ENCODE data around the gene CERS6.
"Not testable (repeated sequence)": the region's sequence is repeated elsewhere in the genome, so short reads cannot be mapped to it uniquely, and the experiment has no call there.

CERS6 gene

DNA sequence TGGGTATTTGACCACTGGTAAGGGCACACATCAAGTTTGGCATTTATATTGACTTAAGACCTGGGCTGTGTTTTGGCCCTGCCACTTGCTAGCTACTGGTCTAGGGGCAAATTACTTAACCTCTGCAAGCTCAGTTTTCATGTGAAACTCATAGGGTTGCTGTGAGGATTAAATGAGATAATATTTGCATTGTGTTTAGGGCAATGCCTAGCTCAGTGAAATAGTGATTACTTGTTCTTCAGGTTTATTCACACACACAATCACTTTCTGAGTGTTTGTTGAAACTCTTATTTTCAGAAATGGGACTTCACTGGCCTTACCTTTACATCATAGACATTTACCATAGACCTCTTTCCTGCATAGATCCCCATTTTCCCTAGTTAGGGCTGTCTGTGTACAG is 12.3 kb downstream of the CERS6 start:
- no peak for DNase-seq (ENCODE audit: low read depth)

DNA sequence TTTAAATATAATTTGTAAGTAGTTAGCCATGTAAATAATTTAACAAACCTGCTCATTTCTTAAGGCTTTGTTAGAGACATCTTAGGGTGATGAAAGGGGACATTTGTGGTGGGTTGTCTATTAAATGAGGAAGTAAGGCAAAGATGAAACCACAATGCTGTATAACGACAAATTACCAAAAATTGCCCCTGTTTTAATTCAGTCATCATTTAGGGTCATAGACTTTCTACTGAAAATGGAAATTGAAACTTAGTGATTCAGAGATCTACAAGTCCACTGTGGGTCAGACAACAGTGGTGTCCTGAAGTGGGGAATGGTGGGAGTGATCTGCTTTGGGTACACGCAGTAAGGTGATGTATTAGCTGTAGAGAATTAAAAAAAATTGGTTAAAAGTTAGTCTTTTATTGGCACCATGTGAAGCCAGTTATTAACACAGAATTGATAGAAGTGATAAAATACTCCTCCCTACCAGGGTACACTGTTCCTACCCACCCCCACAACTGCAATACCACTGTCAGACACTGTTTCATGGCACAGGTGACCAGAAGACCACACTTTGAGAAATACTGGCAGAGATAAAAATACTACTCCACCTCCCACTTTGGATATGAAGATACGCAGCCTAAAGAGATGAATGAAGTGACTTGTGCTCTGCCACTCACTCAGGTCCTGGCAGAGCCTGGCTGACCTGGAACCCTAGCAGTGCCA is 13.4 kb downstream of the CERS6 start:
- DNase-seq (ENCODE audit: low read depth): no peak

GRCh38 chr2:168470320-168471162 is 14.5 kb downstream of the CERS6 start:
- DNase-seq (ENCODE audit: low read depth): no peak

DNA sequence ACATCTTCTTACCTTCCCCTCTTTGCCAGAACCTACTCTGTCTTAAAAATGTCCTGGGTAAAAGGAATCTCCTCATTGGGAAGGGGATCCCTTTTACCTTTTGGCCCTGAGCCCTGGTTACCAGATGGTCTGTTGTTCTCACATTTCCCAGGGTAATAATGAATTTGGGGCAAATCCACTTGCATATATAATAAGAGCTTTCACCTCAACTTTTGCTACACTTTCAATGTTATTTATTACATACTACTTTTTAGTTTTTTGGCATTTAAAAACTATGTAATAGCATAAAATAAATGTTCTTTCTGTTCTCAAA is 15.0 kb downstream of the CERS6 start:
- DNase-seq (ENCODE audit: low read depth): no peak

- no peak for DNase-seq (ENCODE audit: low read depth)
Measured at GRCh38 chr2:168475636-168476035, 19.6 kb downstream of the CERS6 start.

DNA sequence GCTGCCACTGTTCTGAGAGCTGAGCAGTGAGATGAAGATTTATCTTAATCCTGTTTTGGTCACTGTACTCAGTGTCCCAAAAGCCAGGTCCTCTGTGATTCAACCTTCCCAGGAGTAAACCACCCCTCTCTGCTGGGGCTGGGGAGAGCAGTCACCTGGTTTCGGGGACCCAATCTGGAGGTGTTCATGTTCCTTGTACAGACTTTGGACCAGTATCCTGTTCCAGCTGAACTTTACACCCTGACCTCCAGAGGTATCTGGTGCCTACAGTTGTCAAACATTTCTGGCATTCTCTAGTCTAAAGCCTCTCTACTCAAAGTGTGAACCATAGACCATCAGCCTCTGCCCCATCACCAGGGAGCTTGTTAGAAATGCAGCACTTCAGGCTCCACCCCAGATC is 22.1 kb downstream of the CERS6 start:
- no peak for DNase-seq (ENCODE audit: low read depth)

DNA sequence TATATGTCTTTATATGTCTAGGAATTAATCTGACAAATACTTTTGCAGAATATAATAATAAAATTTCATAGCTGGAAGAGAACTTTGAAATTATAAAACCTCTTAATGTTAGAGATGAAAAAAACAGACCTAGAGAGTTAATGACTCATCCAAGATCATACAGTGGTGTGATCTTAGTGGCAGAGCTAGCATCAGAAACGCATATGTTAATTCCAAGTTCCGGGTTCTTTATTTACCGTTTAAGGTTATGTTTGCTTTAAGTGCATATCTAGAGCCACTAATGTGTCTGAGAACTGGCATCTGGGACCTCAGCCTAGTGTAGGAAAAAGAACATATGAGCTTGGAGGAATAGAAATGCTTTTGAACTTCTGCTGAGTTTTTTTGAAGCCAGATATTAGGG is 24.3 kb downstream of the CERS6 start:
- no peak for DNase-seq (ENCODE audit: low read depth)

GRCh38 chr2:168480825-168481585 is 24.9 kb downstream of the CERS6 start:
- no peak for DNase-seq (ENCODE audit: low read depth)

- no peak for DNase-seq (ENCODE audit: low read depth)
Measured at GRCh38 chr2:168482269-168482668, 26.2 kb downstream of the CERS6 start.

- DNase-seq (ENCODE audit: low read depth): no peak
Measured at GRCh38 chr2:168482952-168483831, 27.1 kb downstream of the CERS6 start.

- no peak for DNase-seq (ENCODE audit: low read depth)
Measured at GRCh38 chr2:168486477-168486876, 30.4 kb downstream of the CERS6 start.

GRCh38 chr2:168490015-168490874 is 34.2 kb downstream of the CERS6 start:
- no peak for DNase-seq (ENCODE audit: low read depth)

- DNase-seq (ENCODE audit: low read depth): no peak
Measured at GRCh38 chr2:168490946-168491605, 35.0 kb downstream of the CERS6 start.

DNA sequence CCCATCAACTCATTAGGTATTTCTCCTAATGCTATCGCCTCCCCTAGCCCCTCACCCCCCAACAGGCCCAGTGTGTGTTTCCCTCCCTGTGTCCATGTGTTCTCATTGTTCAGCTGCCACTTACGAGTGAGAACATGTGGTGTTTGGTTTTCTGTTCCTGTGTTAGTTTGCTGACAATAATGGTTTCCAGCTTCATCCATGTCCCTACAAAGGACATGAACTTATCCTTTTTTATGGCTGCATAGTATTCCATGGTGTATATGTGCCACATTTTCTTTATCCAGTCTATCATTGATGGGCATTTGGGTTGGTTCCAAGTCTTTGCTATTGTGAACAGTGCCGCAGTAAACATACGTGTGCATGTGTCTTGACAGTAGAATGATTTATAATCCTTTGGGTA is 35.7 kb downstream of the CERS6 start:
- not testable (repeated sequence) for DNase-seq (ENCODE audit: low read depth)

DNA sequence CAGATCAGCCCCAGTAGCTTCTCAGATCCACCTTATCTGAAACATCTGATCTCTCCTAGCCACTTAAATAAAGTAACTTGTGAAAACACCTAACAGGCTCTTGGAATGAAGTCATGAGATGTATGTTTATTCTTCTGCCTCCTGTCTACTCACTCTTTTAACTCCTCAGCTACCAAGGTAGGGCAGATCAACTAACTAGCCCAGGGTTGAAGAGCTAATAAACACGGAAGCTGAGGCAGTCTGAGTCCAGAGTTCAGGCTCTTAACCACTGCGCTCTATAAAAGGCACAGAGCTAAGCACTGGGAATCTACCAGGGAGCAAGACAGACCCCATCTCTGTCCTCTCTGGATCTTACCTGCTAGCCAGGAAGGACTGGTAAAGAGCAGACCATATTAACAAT is 37.1 kb downstream of the CERS6 start:
- not testable (repeated sequence) for DNase-seq (ENCODE audit: low read depth)

GRCh38 chr2:168494190-168494711 is 38.2 kb downstream of the CERS6 start:
- DNase-seq (ENCODE audit: low read depth): no peak

GRCh38 chr2:168495524-168495923 is 39.5 kb downstream of the CERS6 start:
- no peak for DNase-seq (ENCODE audit: low read depth)

DNA sequence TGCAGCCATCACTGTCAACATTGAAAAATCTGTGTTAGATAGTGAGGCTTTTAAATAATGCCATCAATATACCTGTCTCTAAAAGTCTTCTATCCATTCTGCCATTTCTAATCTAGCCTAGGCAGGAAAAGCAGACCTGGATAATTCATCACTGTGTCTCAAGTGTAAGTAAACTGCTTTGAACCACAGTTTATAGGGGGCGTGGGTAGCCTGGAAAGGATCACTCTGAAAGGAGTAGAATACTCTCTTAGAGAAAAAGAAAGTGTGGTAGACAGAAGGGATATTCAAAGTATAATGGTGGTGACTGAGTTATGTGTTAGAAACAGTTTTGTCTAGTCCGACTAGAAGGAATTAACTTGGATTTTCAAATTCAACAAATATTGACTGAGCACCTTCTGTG is 40.8 kb downstream of the CERS6 start:
- DNase-seq (ENCODE audit: low read depth): no peak

DNA sequence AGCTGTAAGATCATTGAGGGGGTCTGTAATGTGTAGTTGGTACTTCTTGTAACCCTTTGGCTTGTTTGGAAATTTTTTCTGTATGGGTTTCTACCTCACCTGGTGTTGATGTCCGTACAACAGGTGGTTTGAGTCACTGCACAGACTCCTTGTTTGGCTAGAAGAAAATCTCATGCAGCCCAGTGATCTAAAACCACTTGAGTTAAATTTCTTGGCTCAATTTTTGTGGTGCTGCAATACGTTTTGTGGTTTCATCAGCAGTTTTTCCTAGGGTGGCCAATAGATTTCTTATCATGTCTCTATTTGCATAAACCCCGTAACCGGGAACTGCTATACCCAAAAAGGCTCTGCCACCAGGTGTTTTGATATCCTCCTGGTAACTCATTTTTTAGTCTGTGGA is 43.4 kb downstream of the CERS6 start:
- DNase-seq (ENCODE audit: low read depth): no peak

DNA sequence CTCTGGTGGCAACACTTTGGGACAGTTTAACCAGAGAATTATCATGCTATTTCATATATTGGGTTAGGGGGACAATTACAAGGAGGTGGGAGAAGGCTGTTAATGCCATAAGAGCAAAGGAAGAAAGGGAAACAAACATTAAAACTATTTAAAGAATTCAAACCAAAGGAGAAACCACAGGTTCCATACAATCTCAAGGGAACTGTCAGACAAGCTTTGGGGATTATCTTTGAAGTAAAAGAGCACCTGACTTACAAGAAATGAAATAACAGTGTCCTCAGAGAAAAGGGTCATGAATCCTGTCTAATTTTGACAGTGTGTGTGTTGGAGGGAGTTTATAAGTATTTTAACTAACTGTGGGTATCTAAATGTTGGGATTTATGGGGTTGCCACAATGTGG is 44.4 kb downstream of the CERS6 start:
- no peak for DNase-seq (ENCODE audit: low read depth)
